GM10847 (cell line): ENCODE data around the gene NRIP2.

Source experiments
- POLR2A ChIP-seq: IDR thresholded peaks from 2 replicates; pipeline ENCODE4 v1.6.1; 2011; ENCODE audit not compliant: insufficient read length; ENCODE audit errors: extremely low read depth

The NRIP2 gene

DNA sequence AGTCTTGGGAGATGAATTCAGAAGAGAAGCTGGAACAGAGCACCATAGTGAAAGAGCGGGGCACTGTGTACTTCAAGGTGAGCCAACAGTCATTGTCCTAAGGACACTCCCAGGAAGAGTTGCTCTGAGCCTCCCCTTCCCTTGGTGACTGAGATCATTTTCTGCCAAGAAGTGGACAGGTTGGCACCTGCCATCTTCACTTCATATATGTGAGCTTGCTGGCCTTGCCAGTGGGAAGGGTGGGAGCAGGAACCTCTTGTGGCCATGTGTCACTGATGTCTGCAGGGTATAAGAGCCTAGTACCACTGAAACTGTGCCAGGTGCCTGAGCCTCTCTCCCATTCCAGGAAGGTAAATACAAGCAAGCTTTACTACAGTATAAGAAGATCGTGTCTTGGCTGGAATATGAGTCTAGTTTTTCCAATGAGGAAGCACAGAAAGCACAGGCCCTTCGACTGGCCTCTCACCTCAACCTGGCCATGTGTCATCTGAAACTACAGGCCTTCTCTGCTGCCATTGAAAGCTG, 34.7 kb downstream of the NRIP2 start:
- TF ChIP-seq POLR2A, result no peak

DNA sequence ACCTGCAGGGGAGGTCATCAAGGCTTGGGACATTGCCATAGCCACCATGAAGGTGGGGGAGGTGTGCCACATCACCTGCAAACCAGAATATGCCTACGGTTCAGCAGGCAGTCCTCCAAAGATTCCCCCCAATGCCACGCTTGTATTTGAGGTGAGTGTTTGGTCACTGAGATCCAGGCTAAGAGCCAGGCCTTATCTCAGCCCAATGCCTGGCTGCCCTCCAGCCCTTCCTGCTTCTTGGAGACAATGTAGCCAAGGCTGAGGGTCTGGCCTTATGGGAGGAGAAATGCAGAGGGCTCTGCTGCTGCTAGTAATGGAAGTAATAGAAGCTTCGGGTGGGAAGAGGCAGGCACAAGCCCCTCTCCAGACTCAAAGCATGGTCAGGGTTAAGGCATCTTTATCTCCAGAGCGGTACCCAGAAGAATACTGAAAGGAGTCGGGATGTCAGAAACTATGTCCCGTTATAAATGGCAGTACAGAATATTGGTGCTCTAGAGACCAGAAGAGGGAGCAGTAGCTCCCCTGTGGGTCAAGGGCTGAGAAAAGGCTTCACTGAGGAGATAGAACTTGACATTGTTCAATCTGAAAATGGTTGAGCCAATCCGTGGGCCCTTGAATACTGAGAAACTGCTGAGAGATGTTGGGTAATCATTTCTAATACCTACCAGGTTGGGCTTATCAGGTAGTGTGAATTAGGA, 37.0 kb downstream of the NRIP2 start:
- TF ChIP-seq POLR2A, result no peak

DNA sequence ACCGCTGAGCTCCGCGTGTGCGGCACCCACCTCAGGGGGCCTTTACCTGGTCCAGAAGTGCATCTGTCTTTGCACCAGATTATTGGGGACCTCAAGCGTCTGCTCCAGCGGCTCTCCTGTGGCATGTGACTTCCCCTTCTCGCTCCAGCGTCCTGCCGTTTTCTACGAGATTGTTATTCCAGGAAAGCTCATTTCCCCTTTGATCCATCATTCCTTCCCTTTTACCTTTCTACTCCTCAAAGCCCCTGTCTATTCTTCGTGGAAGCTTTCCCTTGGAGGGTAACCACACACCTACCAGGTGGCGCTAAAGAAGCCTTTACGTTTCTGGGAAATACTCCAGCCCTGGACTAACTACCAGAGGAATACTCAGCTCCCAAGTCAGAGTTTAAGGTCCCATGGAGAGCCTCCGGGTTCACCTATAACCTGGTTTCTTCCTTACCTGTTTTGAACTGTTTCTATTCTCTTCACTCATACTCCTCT, 38.6 kb downstream of the NRIP2 start:
- TF ChIP-seq POLR2A, result no peak

DNA sequence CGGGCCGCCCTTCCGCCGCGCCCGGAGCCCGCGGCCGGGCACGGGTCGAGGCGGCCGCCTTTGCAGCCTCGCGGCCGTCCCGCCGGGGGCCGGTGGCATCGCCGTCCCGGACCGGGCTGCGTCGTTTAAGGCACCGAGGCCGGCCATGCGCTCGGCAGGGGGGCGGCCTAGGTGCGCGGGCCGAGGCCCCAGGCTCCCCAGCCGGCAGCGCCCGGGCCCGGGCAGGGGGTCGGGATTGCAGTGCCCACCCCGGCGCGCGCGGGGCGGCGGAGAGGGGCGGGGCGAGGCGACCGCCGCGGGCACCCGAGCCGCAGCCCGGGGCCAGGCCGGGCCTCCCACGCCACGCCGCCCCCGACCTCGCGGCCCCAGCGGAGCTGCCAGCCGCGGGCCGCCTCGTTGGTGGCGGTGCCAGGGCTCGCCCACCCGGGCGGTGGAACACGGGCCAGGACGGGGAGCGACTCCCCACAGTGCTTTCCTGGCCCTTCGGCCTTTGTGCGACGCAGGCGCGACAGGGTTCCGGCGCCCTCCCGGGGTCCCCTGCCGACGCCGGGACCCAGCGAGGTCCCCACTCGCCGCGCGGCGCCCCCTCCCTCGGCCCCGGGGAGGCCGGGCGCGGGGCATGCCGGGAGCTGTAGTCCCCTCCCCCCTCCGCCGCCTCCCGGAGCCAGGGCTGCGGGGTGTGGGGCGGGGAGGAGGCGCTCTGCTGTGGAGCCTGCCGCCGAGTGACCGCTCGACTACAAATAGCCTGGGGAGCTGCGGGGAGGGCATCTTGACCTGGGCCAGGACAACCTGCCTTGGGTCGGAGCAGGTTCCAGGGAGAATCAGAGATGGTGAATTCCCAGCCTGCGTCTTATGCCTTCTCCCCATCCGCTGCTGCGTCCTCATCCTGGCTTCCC, 39.3 kb downstream of the NRIP2 start:
- TF ChIP-seq POLR2A, result peak; percentile 46

DNA sequence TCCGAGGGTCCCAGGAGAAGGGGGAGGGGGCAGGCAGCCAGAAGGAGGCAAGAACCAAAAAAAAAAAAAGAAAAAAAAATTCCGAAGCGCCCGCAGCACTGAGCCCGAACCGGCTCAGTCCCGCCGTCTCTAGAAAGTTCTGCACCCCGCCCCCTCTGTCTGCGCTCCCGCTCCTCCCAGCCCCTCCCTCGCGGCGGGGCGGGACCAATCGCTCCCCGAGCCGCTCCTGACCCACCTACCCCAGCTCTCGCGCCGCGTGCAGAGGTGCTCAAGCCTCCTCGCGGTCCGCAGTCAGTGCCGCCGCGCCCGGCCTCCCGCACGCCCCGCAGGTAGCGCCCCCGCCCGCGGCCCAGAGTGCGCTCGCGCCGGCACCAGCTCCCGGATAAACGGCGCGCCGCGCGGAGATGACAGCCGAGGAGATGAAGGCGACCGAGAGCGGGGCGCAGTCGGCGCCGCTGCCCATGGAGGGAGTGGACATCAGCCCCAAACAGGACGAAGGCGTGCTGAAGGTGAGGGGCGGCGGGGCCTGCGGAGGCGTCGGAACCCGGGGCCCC, 40.0 kb downstream of the NRIP2 start, which contains the start of gene FKBP4:
TSS of gene FKBP4 (plus strand) at position 235 of the 554 bp plus-strand sequence. CDS start at position 405, 170 bp downstream.
- peak; percentile 71 for TF ChIP-seq POLR2A

DNA sequence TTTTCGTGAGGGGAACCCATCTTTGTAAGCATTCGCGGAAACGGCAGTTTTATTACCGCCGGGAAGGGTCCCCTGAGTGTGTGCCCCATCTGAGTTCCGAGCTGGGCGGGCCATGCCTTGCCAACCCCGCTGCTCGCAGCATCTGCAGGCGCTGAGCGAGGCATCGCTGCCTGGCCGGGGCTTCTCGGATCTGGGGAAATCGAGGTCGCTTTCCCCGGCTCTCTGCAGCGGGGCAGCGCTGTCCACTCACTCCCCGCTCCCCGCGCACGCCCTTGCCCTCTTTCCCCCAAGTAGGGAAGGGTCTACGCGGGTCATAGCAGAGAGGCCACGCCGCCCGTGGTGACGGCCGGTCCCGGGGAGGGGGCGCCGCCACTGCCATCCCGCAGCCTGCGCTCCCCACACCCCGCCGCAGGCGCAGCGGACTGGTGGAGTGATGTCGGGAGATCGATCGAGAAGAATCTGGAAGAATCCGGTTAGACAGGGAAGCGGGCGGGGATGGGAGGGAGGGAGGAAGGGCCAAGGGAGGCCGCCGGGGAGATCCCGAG, 40.6 kb downstream of the NRIP2 start:
- TF ChIP-seq POLR2A, result no peak

DNA sequence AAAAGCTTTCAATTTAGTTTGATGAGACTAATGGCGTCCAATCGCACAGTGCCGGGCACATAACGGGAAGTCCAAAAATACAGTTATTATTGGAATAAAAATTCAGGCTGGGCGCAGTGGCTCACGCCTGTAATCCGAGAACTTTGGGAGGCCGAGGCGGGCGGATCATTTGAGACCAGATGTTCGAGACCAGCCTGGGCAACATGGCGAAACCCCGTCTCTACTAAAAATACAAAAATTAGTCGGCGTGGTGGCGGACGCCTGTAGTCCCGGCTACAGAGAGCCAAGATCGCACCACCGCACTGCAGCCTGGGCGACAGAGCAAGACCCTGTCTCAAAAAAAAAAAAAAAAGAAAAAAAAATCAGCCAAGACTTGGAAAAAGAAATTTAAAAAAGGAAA, 41.3 kb downstream of the NRIP2 start:
- TF ChIP-seq POLR2A, result no peak

DNA sequence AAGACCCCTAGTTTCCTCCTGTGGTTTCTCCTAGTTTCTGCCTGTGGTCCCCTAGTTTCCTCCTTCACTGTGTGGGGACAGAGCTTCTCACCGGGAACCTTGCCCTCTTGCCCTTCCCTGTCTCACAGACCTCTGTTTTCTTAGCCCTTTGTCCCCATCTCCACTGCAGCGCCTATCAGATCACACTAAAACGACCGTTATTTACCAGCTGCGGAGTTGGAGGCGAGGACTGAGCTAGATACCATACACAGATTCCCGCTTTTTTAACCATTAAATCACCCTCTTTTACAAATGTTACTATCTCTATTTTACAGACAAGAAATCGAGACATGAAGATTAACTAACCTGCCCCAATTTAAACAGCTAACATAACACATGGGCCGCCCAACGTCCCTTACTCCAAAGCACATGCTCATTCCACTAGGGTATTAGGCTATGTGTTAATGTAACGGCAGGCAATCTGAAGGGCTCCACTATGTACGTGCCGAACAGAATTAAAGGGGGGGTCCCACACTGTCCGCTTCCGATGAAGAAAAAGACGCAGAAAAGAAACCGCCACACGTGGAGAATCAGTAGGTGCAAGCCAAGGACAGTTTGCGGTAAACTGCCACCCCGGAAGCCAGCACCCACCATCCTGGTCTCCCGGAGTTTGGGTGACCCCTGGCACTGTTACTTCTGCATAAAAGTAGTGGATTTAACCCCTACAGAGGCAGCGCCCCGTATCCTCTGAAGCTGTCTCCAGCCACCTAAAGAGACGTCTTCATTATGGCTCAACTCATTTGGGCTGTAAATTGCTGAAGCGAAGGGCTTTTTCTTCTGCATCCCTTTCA, 41.9 kb downstream of the NRIP2 start:
- no peak for TF ChIP-seq POLR2A

DNA sequence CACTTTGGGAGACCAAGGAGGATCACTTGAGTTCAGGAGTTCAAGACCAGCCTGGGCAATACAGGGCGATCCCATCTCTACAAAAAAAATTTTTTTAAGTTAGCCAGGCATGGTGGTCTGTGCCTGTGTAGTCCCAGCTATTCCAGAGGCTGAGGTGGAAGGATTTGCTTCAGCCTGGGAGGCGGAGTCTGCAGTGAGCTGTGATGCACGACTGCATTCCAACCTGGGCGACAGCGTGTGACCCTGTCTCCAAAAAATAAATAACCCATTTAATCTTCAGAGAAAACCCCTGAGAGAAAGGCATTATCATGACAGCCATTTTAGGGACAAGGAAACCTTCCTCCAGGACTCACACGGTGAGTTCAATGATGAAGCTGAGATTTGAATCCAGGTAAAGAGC, 43.7 kb downstream of the NRIP2 start:
- no peak for TF ChIP-seq POLR2A

DNA sequence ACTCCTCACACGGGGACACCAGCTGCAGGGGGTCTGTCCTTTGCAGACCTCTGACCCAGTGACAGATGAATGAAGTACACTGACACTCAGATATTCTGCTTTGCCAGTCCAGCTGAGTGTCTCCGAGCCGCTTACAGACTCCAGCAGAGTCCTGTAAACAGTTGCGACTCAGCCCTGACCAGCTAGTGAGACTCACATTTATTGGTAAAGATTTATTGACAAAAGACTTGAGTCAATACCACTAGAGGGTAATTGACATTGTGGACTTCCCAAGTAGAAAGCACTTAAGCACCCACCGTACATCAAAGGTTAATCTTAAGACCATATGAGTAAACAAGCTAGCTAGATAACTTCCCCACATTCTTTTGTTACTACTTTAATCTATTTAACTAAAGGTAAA, 49.8 kb downstream of the NRIP2 start:
- TF ChIP-seq POLR2A, result no peak

DNA sequence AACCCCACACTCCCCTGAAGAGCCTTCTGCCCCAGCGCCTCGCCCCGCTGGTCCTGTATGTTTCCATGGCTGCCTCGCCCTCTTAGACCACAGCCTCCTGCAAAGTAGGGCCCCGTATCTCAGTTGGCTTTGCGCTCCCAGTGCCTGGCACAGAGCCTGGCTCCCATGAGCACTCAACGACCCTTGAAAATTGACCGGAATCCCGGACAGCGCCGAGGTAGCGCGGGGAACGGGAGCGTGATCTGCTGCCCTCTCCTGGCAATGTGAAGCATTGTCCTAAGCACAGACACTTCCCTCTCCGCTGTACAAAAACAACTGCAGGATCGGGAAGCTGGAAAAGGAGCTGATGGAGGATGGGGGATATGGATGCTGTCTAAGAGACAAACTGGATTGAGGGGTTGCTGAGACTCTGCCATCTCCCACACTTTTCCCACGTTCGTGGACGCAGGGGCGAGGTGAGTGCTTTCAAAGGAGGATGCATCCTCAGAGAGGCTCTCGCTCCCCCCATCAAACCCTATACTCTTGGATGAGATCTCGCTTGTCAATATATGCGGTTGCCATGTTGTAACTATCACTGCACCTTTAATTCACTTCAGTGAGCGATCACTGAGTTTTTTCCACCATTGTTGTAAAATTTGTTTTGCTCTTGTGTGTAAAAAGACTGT, 50.8 kb downstream of the NRIP2 start:
- no peak for TF ChIP-seq POLR2A

DNA sequence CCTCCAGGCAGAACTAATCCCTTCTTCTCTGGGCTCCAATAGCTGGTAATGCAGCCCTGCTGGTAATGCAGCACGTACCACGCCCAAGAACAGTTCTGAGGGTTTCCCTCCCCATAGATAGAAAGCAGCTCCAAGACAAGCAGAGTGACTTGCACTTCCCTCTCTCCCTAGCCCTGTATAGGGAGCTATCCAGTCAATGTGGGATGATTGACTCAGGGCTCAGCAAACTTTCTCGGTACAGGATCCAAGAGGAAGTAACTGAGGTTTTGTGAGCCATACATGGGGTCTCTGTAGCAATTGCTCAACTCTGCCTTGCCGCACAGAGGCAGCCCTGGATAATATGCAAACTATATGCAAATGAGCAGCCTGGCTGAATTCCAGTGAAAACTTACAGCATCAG, 55.6 kb downstream of the NRIP2 start:
- TF ChIP-seq POLR2A, result no peak

DNA sequence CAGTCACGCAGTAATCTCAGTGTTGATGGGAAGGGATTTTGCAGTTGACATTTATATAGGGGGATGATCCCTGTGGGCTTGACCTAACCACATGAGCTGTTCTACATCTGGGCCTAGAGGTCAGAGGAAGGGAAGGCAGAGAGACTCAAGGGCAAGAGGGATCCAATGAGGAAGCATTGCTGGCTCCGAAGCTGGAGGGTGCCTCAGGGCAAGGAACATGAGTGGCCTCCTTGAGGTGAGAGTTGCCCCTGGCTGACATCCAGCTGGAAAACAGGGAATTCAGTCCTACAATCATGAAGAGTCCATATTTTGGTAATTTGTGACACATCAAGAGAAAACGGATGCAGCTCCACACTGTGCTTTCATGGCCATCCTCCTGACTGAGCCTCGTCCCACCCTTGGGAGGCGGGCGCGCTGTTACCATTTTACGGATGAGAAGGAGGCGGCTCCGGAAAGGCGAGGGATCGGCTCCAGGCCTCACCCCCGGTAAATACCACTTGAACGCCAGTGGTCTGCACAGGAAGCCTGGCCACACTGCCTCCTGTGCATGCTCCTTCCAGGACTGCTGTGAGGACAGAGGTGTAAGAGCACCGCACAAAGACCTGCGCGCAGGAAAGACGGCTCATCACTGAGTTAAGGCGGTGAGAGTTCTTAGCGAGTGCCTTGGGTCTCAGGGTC, 58.6 kb downstream of the NRIP2 start:
- no peak for TF ChIP-seq POLR2A
